PC-9 (cell line): ENCODE results near the gene TBX15.

ENCODE experiments used
- EZH2 ChIP-seq: fragments of 200-600 bp; sonication (generic); IDR thresholded peaks from 2 replicates; pipeline ENCODE4 v1.8.0; 2017; ENCODE audit warnings: antibody characterized with exemption, low read depth
- TF ChIP-seq, protein P1 (sequence below): fragments of 200-600 bp; sonication (generic); conservative IDR thresholded peaks from 2 replicates; pipeline ENCODE4 v1.6.1; 2017; ENCODE audit warnings: mixed run types, antibody characterized with exemption, mild to moderate bottlenecking, moderate library complexity

DNA sequence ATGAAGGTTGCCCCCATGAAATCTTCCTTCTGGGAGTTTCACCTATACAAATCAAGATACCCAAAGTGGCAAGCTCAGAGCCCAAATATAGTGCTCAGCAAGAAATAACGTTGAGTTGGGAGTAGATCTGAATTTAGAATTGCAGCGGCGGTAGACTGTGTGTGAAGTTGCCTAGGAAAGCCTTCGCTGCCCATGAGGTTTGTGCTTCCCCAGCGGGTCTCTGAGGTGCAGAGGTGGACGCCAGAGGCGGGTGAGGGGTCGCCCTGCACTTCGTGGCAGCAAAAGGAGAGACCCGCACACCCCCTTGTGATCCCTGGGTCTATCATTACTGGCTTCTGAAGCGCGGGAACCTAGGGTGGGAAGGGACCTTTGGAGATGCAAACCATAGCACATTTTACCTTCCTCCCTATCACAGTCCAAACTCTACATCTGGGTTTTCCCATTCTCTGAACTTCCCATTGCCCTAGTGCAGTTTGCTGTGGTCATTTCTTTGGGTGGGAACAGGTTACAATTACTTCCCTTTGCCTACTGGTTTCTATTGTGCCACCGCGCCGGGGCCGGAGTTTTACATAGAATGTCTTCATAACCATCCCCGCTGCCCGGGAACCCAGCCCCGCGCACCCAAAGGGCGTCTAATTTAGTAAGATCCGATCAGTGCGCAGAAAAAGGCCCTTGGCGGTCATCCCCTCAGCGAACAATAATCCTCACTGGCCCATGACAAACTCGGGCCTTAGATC, 5.2 kb downstream of the TBX15 start:
- no peak for TF ChIP-seq EZH2
- TF ChIP-seq, protein P1, sequence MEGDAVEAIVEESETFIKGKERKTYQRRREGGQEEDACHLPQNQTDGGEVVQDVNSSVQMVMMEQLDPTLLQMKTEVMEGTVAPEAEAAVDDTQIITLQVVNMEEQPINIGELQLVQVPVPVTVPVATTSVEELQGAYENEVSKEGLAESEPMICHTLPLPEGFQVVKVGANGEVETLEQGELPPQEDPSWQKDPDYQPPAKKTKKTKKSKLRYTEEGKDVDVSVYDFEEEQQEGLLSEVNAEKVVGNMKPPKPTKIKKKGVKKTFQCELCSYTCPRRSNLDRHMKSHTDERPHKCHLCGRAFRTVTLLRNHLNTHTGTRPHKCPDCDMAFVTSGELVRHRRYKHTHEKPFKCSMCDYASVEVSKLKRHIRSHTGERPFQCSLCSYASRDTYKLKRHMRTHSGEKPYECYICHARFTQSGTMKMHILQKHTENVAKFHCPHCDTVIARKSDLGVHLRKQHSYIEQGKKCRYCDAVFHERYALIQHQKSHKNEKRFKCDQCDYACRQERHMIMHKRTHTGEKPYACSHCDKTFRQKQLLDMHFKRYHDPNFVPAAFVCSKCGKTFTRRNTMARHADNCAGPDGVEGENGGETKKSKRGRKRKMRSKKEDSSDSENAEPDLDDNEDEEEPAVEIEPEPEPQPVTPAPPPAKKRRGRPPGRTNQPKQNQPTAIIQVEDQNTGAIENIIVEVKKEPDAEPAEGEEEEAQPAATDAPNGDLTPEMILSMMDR = no peak
